ENCODE results near the gene MIER1. TPM values are rescaled to one million over a fixed set of nuclear protein-coding genes. Genes with fewer than 3 reads are reported as not detected.

The MIER1 gene
- total and polyA plus RNA-seq, 9 of the 15 experiments (the other 6 are each of a cell fraction or from before 2014, with no cell fraction given) = 13.9 to 34.8 (median 21.5) TPM

DNA sequence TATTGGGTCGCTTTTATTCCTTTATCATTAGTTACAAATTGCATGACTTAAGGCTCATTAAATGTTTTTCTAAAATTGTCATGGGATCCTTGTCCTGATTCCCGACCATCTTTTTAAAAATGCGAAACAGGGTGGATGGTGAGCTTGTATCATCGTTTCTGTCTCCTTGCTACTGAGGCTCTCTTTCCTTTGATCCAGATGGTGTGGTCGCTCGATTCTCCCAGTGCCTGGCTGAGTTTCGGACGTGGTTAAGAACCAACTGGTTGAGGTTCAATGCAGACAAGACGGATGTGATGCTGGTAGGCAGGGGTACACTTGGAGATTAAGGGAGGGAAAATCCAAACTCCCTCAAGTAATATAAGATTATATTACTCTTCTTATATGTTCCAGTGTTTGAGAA lies 1.2 kb downstream of the MIER1 start:
- H3K9ac ChIP-seq (ENCODE audit: insufficient read depth in 1 of 2, low read depth in 2 of 2, low read length in 2 of 2) = peak overlapping the region; percentile 62 to 89; a peak in 3 of 4 replicates
- WGBS (ENCODE audit: insufficient coverage, low coverage, missing lambda C conversion rate) = 2% methylated on average over 9 of the region's 9 CpGs
- in situ Hi-C loops (cut with MboI) = no loop called here
- H3K27me3 ChIP-seq (ENCODE audit: control insufficient read depth in 2 of 2, insufficient read depth in 2 of 2, low read length in 2 of 2) = no peaks in the 10 kb centered on the region
- ATAC-seq (0 out of 3 replicates have a peak, but pooled peaks have one; percentile 2), DNase-seq (ENCODE audit: extremely low read depth in 1 of 4, low spot score in 3 of 4) (peak in 2 of 4 experiments; percentile 17 to 58), FAIRE-seq (peak; percentile 74)
- H3K9me1 ChIP-seq (ENCODE audit: control insufficient read depth, insufficient read depth, low read length) = no peaks in the 10 kb centered on the region
- peaks cover 5 to 16% of the 10 kb centered on the region in 2 experiments; a peak in 4 of 5 replicates for H3K4me1 ChIP-seq (replicated peaks in 1 of 2; ENCODE audit: control insufficient read depth in 2 of 2, insufficient read depth in 2 of 2, low read length in 2 of 2)
- H3K9me3 ChIP-seq (replicated peaks; ENCODE audit: control insufficient read depth, insufficient read depth, low read depth, low read length) = no peaks in the 10 kb centered on the region
- peak overlapping the region; percentile 81 for H3K27ac ChIP-seq (ENCODE audit: extremely low read depth, low read depth, low read length)
- ChIA-PET CTCF (ENCODE audit: low intra/inter-chr PET ratio) (no interaction called here), POLR2A (no interaction called here)
- peak overlapping the region; percentile 93 for H3K4me2 ChIP-seq (ENCODE audit: insufficient read depth, low read length)
- TF ChIP-seq, protein P1, sequence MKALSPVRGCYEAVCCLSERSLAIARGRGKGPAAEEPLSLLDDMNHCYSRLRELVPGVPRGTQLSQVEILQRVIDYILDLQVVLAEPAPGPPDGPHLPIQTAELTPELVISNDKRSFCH (CRISPR knock-in tag; IDR thresholded peaks at IDR 0.05) = 0 out of 2 replicates have a peak, but pooled peaks have one; percentile 51
- TF ChIP-seq, protein P1 (tag; IDR thresholded peaks at IDR 0.05) = no peak
- TF ChIP-seq, protein P2, sequence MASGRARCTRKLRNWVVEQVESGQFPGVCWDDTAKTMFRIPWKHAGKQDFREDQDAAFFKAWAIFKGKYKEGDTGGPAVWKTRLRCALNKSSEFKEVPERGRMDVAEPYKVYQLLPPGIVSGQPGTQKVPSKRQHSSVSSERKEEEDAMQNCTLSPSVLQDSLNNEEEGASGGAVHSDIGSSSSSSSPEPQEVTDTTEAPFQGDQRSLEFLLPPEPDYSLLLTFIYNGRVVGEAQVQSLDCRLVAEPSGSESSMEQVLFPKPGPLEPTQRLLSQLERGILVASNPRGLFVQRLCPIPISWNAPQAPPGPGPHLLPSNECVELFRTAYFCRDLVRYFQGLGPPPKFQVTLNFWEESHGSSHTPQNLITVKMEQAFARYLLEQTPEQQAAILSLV (tag; IDR thresholded peaks at IDR 0.05) = no peak
- 0 out of 2 replicates have a peak, but pooled peaks have one; percentile 1 for TF ChIP-seq HMBOX1 (IDR thresholded peaks at IDR 0.05)
- intact Hi-C loops (cut with micrococcal nuclease) = loop anchor here (2.0 to 5.0 kb wide), 3 partner anchors 157 to 506 kb away; partner anchors contain the start of gene SERBP1
- no peaks in the 10 kb centered on the region for H4K20me1 ChIP-seq (replicated peaks; ENCODE audit: control insufficient read depth, insufficient read depth, low read length)
- peaks cover 2% of the 10 kb centered on the region; the same call in 1 of the 3 replicates for H3K36me3 ChIP-seq (ENCODE audit: control insufficient read depth, insufficient read depth, low read length)
- peak overlapping the region; percentile 85 for H3K4me3 ChIP-seq
- H3K79me2 ChIP-seq (ENCODE audit: control insufficient read depth, insufficient read depth, low read length) = peaks cover 78% of the 10 kb centered on the region
- BruUV-seq (replicated peaks) = no TSS peak
- H2AFZ ChIP-seq (ENCODE audit: low read depth, low read length) = peak overlapping the region; percentile 98

All from K562 (cell line).